PC-9 (cell line): ENCODE measurements around the gene CRIP1. TPM values are rescaled to one million over a fixed set of nuclear protein-coding genes. Genes with fewer than 3 reads are reported as not detected.

Source experiments
- BruUV-seq: library from RNA; stranded (reverse); fragments of 400-500 nt; replicated peaks from 2 replicates; lab custom pipeline; 2021; lab: Mats Ljungman, UMichigan
- CTCF ChIA-PET: fragments of 300-600 bp; sonication (Branson Sonifier 250); formaldehyde crosslinking; loops from one replicate; lab custom pipeline; 2022; ENCODE audit warnings: antibody characterized with exemption; lab: Charles Lee
- POLR2A ChIA-PET: fragments of 300-600 bp; sonication (Branson Sonifier 250); formaldehyde crosslinking; loops from one replicate; lab custom pipeline; 2022; ENCODE audit warnings: antibody characterized with exemption; ENCODE audit not compliant: unreplicated experiment; lab: Charles Lee
- DNase-seq, 2 experiments: peaks; one replicate each; pipeline versions ENCODE4 v3.0.0 to v3.0.0-alpha.2; 2015 to 2022; ENCODE audit warnings: mixed read lengths in 1 of 2
- H2AFZ ChIP-seq: fragments of 200-600 bp; sonication (generic); 2 replicates; pipeline ENCODE4 v1.8.1; 2017; ENCODE audit warnings: antibody characterized with exemption
- H3F3A ChIP-seq: fragments of 200-600 bp; sonication (generic); 2 replicates; pipeline ENCODE4 v1.8.1; 2017; ENCODE audit warnings: antibody characterized with exemption, mild to moderate bottlenecking, low read depth; ENCODE audit not compliant: insufficient read depth
- H3K27ac ChIP-seq: fragments of 200-600 bp; sonication (generic); 2 replicates; pipeline ENCODE4 v1.6.1; 2016; ENCODE audit warnings: mixed run types
- H3K27me3 ChIP-seq: fragments of 200-600 bp; sonication (generic); 2 replicates; pipeline ENCODE4 v1.6.1; 2016; ENCODE audit warnings: low read depth, mixed run types; ENCODE audit not compliant: insufficient read depth
- H3K36me3 ChIP-seq: fragments of 200-600 bp; sonication (generic); 2 replicates; pipeline ENCODE4 v1.6.1; 2016; ENCODE audit warnings: low read depth, mixed run types
- H3K4me1 ChIP-seq: fragments of 200-600 bp; sonication (generic); replicated peaks from 2 replicates; pipeline ENCODE4 v1.6.1; 2016; ENCODE audit warnings: mixed run types; ENCODE audit not compliant: insufficient read depth
- H3K4me2 ChIP-seq: fragments of 200-600 bp; sonication (generic); 2 replicates; pipeline ENCODE4 v1.6.1; 2017; ENCODE audit warnings: mixed run types
- H3K4me3 ChIP-seq: fragments of 200-600 bp; sonication (generic); 2 replicates; pipeline ENCODE4 v1.6.1; 2016; ENCODE audit warnings: mixed run types
- H3K79me2 ChIP-seq: fragments of 200-600 bp; sonication (generic); 2 replicates; pipeline ENCODE4 v1.6.1; 2017; ENCODE audit warnings: low read depth, mixed run types
- H3K9me2 ChIP-seq: fragments of 200-600 bp; sonication (generic); 2 replicates; pipeline ENCODE4 v1.8.1; 2017; ENCODE audit warnings: mild to moderate bottlenecking; ENCODE audit not compliant: insufficient read depth
- H3K9me3 ChIP-seq: fragments of 200-600 bp; sonication (generic); 2 replicates; pipeline ENCODE4 v1.8.1; 2016; ENCODE audit warnings: low read depth; ENCODE audit not compliant: insufficient read depth
- H4K20me1 ChIP-seq: fragments of 200-600 bp; sonication (generic); 2 replicates; pipeline ENCODE4 v1.8.1; 2017; ENCODE audit not compliant: insufficient read depth
- EZH2 ChIP-seq: fragments of 200-600 bp; sonication (generic); IDR thresholded peaks from 2 replicates; pipeline ENCODE4 v1.8.0; 2017; ENCODE audit warnings: antibody characterized with exemption, low read depth
- intact Hi-C: fragments of 100-400 bp; cut with micrococcal nuclease; formaldehyde crosslinking; loops from one replicate; pipeline ENCODE4 v1.10.0; 2022; ENCODE audit not compliant: unreplicated experiment
- total RNA-seq: library from RNA; stranded (reverse); gene quantifications from 2 replicates; pipeline ENCODE4 v1.2.3, GENCODE V29; 2021
- TF ChIP-seq, protein P1 (sequence below): fragments of 200-600 bp; sonication (generic); conservative IDR thresholded peaks from 2 replicates; pipeline ENCODE4 v1.6.1; 2017; ENCODE audit warnings: mixed run types, antibody characterized with exemption, mild to moderate bottlenecking, moderate library complexity

Gene CRIP1
- total RNA-seq, 1 experiment from 2014 or later, result 296 TPM

- CTCF ChIA-PET, result no interaction called here
- BruUV-seq, result no TSS peak
Measured at GRCh38 chr14:105496831-105497591, 10.3 kb downstream of the CRIP1 start.

DNA sequence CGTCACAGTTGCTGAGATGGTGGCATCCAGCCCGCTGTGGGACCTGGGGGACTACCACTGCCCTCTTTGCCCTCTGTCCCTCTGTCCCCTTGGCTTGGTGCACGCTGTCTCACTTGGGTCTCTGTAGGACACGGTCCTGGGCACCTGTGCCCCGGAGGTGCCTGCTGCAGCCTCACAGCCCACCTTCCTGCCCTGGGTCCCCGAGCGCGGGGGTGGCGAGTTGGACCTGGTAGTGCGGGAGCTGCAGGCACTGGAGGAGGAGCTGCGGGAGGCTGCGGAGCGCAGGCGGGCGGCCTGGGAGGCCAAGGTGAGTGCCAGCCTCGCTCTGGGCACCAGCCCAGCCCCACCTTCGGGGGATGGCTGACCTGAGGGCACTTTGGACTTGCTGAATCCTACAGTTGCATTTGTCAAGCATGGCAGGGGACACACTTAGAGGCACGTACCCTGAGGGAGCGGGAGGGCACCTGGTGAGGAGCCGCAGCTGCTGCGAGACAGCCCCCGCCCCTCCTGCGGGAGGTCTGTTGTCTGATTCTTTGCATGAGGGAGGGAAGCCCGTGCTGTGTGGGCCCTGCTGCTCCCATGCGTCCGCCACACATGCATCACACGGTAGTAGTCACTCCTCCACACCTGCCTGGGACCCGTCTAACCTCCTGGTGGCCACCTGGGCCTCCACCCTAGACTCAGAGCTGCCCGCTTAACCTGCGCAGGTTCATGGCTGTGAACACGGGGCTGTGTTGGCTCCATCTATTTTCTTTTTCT lies 11.2 kb downstream of the CRIP1 start:
- TF ChIP-seq, protein P1, sequence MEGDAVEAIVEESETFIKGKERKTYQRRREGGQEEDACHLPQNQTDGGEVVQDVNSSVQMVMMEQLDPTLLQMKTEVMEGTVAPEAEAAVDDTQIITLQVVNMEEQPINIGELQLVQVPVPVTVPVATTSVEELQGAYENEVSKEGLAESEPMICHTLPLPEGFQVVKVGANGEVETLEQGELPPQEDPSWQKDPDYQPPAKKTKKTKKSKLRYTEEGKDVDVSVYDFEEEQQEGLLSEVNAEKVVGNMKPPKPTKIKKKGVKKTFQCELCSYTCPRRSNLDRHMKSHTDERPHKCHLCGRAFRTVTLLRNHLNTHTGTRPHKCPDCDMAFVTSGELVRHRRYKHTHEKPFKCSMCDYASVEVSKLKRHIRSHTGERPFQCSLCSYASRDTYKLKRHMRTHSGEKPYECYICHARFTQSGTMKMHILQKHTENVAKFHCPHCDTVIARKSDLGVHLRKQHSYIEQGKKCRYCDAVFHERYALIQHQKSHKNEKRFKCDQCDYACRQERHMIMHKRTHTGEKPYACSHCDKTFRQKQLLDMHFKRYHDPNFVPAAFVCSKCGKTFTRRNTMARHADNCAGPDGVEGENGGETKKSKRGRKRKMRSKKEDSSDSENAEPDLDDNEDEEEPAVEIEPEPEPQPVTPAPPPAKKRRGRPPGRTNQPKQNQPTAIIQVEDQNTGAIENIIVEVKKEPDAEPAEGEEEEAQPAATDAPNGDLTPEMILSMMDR, result no peak
- no peak for TF ChIP-seq EZH2
- Histone ChIP-seq H4K20me1 (no peaks in the 10 kb centered on the region), H3K4me1 (no peaks in the 10 kb centered on the region), H3K9me3 (no peaks in the 10 kb centered on the region), H3K4me2 (no peak overlapping the region), H2AFZ (no peak overlapping the region), H3F3A (0 out of 2 replicates have a peak, but pooled peaks cover 3% of the 10 kb centered on the region), H3K9me2 (no peaks in the 10 kb centered on the region), H3K79me2 (no peaks in the 10 kb centered on the region), H3K4me3 (no peak overlapping the region), H3K27ac (no peak overlapping the region), H3K36me3 (no peaks in the 10 kb centered on the region), H3K27me3 (no peaks in the 10 kb centered on the region)
- no TSS peak for BruUV-seq
- peak in 1 of 2 experiments; percentile 22 for DNase-seq
- ChIA-PET CTCF (no interaction called here), POLR2A (interaction anchor here (0.5 kb wide), 1 partner anchor 35 kb away, joined by 3 read pairs; no protein-coding TSS in a partner anchor)
- intact Hi-C loops, result no loop called here

More at GRCh38 chr14:105496831-105497591, 10.3 kb downstream of the CRIP1 start:
- no peak for DNase-seq
- TF ChIP-seq, protein P1, result no peak
- TF ChIP-seq EZH2, result no peak
- H3K9me2 ChIP-seq, result no peaks in the 10 kb centered on the region
- no peak overlapping the region for H2AFZ ChIP-seq
- intact Hi-C loops, result no loop called here
- 0 out of 2 replicates have a peak, but pooled peaks cover 3% of the 10 kb centered on the region for H3K4me1 ChIP-seq
- H3K4me2 ChIP-seq, result no peak overlapping the region
- no peaks in the 10 kb centered on the region for H3K36me3 ChIP-seq
- 0 out of 2 replicates have a peak, but pooled peaks cover 1% of the 10 kb centered on the region for H3K79me2 ChIP-seq
- no peaks in the 10 kb centered on the region for H3K27me3 ChIP-seq
- H3K27ac ChIP-seq, result no peak overlapping the region
- peaks cover 5% of the 10 kb centered on the region; the same call in 1 of the 2 replicates for H3F3A ChIP-seq
- POLR2A ChIA-PET, result interaction anchor here (0.5 kb wide), 1 partner anchor 36 kb away, joined by 3 read pairs; no protein-coding TSS in a partner anchor
- H3K4me3 ChIP-seq, result no peak overlapping the region
- H3K9me3 ChIP-seq, result no peaks in the 10 kb centered on the region
- peaks cover 2% of the 10 kb centered on the region for H4K20me1 ChIP-seq

DNA sequence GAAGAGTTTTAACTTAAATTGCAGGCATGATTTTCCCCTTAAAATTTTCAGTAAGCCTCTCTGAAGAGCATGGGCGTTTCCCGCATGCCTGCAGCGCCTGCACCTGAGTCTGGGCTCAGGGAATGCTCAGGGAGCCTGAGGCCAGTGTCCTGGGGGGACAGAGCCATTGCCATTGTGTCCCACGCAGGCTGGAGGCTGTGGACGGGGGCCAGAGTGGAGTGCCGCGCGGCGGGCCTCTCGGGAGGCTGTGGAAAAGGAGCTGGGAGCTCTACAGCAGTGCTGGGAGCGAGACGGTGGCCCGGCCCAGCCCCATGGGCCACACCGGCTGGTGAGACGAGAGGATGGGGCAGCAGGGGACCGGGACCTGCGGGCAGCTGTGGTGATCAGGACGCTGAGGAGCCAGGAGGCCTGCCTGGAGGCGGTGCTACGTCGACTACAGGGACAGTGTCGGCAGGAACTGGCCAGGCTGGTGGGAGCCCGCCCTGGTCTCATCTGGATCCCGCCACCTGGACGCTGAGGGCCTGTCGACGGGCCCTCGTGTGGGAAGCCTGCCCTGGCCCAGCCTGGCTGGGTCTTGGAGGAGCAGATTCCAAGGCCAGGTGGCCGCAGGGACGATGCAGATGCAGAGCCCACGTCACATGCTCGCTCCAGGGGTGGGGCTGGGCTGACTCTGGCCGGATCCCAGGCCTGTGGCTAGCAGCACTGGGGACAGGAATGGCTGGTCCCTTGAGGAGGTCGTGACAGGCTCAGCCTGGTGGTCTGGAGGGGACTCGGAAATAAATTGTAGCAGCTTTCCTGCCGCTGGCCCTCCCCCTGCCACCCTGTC lies 12.0 kb downstream of the CRIP1 start:
- Histone ChIP-seq H2AFZ (no peak overlapping the region), H3F3A (0 out of 2 replicates have a peak, but pooled peaks cover 3% of the 10 kb centered on the region), H3K4me1 (no peaks in the 10 kb centered on the region), H3K79me2 (no peaks in the 10 kb centered on the region), H3K9me3 (no peaks in the 10 kb centered on the region), H3K4me2 (no peak overlapping the region), H4K20me1 (no peaks in the 10 kb centered on the region), H3K36me3 (no peaks in the 10 kb centered on the region), H3K27ac (no peak overlapping the region), H3K4me3 (no peak overlapping the region), H3K27me3 (no peaks in the 10 kb centered on the region), H3K9me2 (no peaks in the 10 kb centered on the region)
- ChIA-PET CTCF (no interaction called here), POLR2A (no interaction called here)
- intact Hi-C loops, result no loop called here
- DNase-seq, result peak in 1 of 2 experiments; percentile 13
- TF ChIP-seq, protein P1, result no peak
- no peak for TF ChIP-seq EZH2
- BruUV-seq, result no TSS peak
